ENCODE results near the gene EGR4. TPM values are rescaled to one million over a fixed set of nuclear protein-coding genes. Genes with fewer than 3 reads are reported as not detected.

The EGR4 gene
- total and polyA plus RNA-seq, 8 donors: 0.09 to 0.94 (median 0.18) TPM; not detected in 3

GRCh38 chr2:73258186-73258912 lies 35.0 kb downstream of the EGR4 start:
- Histone ChIP-seq H3K27me3 (no peaks in the 10 kb centered on the region), H3K9me3 (no peaks in the 10 kb centered on the region), H3K4me1 (no peaks in the 10 kb centered on the region), H3K36me3 (peaks cover 0 to 3% (median 0%) of the 10 kb centered on the region in 3 donors), H3K27ac (no peak overlapping the region), H3K4me3 (no peak overlapping the region)
- intact Hi-C loops (cut with DNase I): no loop called here
- WGBS, 2 donors: 78 to 82% methylated on average over 8 of the region's 8 CpGs
- DNase-seq (peak in 1 of 6 donors; percentile 60), ATAC-seq (no peak), FAIRE-seq (no peak)
- no peak for TF ChIP-seq CTCF (IDR thresholded peaks at IDR 0.05)

GRCh38 chr2:73257425-73258125 lies 35.8 kb downstream of the EGR4 start:
- Histone ChIP-seq H3K9me3 (no peaks in the 10 kb centered on the region), H3K27me3 (no peaks in the 10 kb centered on the region), H3K27ac (no peak overlapping the region), H3K36me3 (peaks cover 0 to 11% (median 0%) of the 10 kb centered on the region in 3 donors), H3K4me1 (no peaks in the 10 kb centered on the region), H3K4me3 (no peak overlapping the region)
- no peak for TF ChIP-seq CTCF (IDR thresholded peaks at IDR 0.05)
- ATAC-seq: no peak
- FAIRE-seq: no peak
- intact Hi-C loops (cut with DNase I): no loop called here
- WGBS, 2 donors: 73 to 75% methylated on average over 10 of the region's 10 CpGs
- DNase-seq: peak in 2 of 6 donors; percentile 69 to 76

GRCh38 chr2:73257021-73257420 lies 36.3 kb downstream of the EGR4 start:
- Histone ChIP-seq H3K4me3 (no peak overlapping the region), H3K27ac (no peak overlapping the region), H3K36me3 (peaks cover 0 to 16% (median 0%) of the 10 kb centered on the region in 3 donors), H3K27me3 (no peaks in the 10 kb centered on the region), H3K4me1 (no peaks in the 10 kb centered on the region), H3K9me3 (no peaks in the 10 kb centered on the region)
- intact Hi-C loops (cut with DNase I): no loop called here
- whole genome bisulfite sequencing, 2 donors: 92 to 93% methylated on average over 2 of the region's 2 CpGs
- ATAC-seq (no peak), DNase-seq (no peak), FAIRE-seq (no peak)
- TF ChIP-seq CTCF (IDR thresholded peaks at IDR 0.05): no peak

- 23 to 88% methylated on average over 1 of the region's 1 CpG for WGBS, 2 donors
Observed at GRCh38 chr2:73256618-73256922, 36.8 kb downstream of the EGR4 start.

More at GRCh38 chr2:73256618-73256922, 36.8 kb downstream of the EGR4 start:
- H3K27me3 ChIP-seq: no peaks in the 10 kb centered on the region
- FAIRE-seq (no peak), ATAC-seq (no peak), DNase-seq (no peak)
- no peak for TF ChIP-seq CTCF (IDR thresholded peaks at IDR 0.05)
- H3K27ac ChIP-seq: no peak overlapping the region
- H3K4me1 ChIP-seq: no peaks in the 10 kb centered on the region
- H3K36me3 ChIP-seq: peaks cover 0 to 17% (median 0%) of the 10 kb centered on the region in 3 donors
- intact Hi-C loops (cut with DNase I): no loop called here
- H3K4me3 ChIP-seq: no peak overlapping the region
- no peaks in the 10 kb centered on the region for H3K9me3 ChIP-seq

Measured in pancreas (tissue), 10 donors.